Ishikawa (cell line): ENCODE results near the gene SCN2A.

Experiments used
- CEBPB ChIP-seq: IDR thresholded peaks from 2 replicates; pipeline ENCODE4 v1.6.1; 2012
- EP300 ChIP-seq: IDR thresholded peaks from 2 replicates; pipeline ENCODE4 v1.6.1; 2012; ENCODE audit warnings: borderline replicate concordance
- FOXM1 ChIP-seq: IDR thresholded peaks from 2 replicates; pipeline ENCODE4 v1.6.1; 2012; ENCODE audit warnings: low read depth, borderline replicate concordance
- USF1 ChIP-seq: IDR thresholded peaks from 2 replicates; pipeline ENCODE4 v1.6.1; 2012

GRCh38 chr2:165357758-165358157, 118.5 kb downstream of the SCN2A start:
- TF ChIP-seq FOXM1 (no peak), CEBPB (no peak), EP300 (no peak), USF1 (no peak)
